Measurements from ENCODE around the gene SCUBE3. TPM values are rescaled to one million over a fixed set of nuclear protein-coding genes. Genes with fewer than 3 reads are reported as not detected.

The SCUBE3 gene
- total RNA-seq, 1 experiment from 2014 or later = 0.05 TPM

DNA sequence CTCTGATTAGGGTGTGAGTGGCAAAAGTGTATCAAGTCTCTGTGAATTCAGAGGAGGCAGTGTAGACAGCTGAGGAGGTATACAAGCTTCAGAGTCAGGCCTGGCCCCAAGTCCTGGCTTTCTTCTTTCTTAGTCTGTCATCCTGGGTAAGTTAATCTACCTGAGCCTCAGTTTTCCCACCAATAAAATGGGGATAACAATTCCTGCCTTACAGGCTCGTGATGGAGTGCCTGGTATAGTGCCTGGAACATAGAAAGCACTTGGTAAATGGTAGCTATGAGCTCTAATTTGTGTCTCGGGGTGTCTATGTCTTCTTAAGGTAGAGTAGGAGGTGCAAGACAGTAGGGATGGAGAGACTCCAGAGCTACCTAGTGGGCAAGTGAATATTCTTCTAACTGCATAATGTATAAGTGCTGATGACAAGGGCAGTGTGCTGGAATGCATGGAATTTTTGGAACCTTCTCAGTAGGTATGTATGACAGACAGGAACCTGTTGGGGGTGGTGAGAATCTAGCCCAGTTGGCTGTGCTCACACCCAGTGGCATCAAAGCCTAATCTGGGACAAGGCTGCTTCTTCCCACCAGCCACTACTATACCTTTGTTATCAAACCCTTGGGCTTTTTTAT is 4.0 kb upstream of the SCUBE3 start:
- TF ChIP-seq YY1 (IDR thresholded peaks at IDR 0.05; ENCODE audit: extremely low read depth, insufficient replicate concordance, low read depth, low read length) = no peak
- TF ChIP-seq TCF7L2 (IDR thresholded peaks at IDR 0.05; ENCODE audit: borderline replicate concordance, extremely low read depth, insufficient read depth, insufficient read length) = no peak
- TF ChIP-seq, protein P1, sequence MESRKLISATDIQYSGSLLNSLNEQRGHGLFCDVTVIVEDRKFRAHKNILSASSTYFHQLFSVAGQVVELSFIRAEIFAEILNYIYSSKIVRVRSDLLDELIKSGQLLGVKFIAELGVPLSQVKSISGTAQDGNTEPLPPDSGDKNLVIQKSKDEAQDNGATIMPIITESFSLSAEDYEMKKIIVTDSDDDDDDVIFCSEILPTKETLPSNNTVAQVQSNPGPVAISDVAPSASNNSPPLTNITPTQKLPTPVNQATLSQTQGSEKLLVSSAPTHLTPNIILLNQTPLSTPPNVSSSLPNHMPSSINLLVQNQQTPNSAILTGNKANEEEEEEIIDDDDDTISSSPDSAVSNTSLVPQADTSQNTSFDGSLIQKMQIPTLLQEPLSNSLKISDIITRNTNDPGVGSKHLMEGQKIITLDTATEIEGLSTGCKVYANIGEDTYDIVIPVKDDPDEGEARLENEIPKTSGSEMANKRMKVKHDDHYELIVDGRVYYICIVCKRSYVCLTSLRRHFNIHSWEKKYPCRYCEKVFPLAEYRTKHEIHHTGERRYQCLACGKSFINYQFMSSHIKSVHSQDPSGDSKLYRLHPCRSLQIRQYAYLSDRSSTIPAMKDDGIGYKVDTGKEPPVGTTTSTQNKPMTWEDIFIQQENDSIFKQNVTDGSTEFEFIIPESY (IDR thresholded peaks at IDR 0.05; ENCODE audit: extremely low read depth, insufficient replicate concordance, low read length) = no peak
- TF ChIP-seq, protein P2, sequence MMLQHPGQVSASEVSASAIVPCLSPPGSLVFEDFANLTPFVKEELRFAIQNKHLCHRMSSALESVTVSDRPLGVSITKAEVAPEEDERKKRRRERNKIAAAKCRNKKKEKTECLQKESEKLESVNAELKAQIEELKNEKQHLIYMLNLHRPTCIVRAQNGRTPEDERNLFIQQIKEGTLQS (IDR thresholded peaks at IDR 0.05) = no peak
- no peak for TF ChIP-seq SIN3A (IDR thresholded peaks at IDR 0.05; ENCODE audit: low read depth)
- TF ChIP-seq EGR1 (IDR thresholded peaks at IDR 0.05; ENCODE audit: low read depth) = no peak
- TF ChIP-seq, protein P3, sequence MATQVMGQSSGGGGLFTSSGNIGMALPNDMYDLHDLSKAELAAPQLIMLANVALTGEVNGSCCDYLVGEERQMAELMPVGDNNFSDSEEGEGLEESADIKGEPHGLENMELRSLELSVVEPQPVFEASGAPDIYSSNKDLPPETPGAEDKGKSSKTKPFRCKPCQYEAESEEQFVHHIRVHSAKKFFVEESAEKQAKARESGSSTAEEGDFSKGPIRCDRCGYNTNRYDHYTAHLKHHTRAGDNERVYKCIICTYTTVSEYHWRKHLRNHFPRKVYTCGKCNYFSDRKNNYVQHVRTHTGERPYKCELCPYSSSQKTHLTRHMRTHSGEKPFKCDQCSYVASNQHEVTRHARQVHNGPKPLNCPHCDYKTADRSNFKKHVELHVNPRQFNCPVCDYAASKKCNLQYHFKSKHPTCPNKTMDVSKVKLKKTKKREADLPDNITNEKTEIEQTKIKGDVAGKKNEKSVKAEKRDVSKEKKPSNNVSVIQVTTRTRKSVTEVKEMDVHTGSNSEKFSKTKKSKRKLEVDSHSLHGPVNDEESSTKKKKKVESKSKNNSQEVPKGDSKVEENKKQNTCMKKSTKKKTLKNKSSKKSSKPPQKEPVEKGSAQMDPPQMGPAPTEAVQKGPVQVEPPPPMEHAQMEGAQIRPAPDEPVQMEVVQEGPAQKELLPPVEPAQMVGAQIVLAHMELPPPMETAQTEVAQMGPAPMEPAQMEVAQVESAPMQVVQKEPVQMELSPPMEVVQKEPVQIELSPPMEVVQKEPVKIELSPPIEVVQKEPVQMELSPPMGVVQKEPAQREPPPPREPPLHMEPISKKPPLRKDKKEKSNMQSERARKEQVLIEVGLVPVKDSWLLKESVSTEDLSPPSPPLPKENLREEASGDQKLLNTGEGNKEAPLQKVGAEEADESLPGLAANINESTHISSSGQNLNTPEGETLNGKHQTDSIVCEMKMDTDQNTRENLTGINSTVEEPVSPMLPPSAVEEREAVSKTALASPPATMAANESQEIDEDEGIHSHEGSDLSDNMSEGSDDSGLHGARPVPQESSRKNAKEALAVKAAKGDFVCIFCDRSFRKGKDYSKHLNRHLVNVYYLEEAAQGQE (IDR thresholded peaks at IDR 0.05; ENCODE audit: low read depth) = no peak
- no peak for TF ChIP-seq EZH2 (IDR thresholded peaks at IDR 0.05)
- TF ChIP-seq CBX3 (IDR thresholded peaks at IDR 0.05; ENCODE audit: low read depth) = no peak
- TF ChIP-seq, protein P4, sequence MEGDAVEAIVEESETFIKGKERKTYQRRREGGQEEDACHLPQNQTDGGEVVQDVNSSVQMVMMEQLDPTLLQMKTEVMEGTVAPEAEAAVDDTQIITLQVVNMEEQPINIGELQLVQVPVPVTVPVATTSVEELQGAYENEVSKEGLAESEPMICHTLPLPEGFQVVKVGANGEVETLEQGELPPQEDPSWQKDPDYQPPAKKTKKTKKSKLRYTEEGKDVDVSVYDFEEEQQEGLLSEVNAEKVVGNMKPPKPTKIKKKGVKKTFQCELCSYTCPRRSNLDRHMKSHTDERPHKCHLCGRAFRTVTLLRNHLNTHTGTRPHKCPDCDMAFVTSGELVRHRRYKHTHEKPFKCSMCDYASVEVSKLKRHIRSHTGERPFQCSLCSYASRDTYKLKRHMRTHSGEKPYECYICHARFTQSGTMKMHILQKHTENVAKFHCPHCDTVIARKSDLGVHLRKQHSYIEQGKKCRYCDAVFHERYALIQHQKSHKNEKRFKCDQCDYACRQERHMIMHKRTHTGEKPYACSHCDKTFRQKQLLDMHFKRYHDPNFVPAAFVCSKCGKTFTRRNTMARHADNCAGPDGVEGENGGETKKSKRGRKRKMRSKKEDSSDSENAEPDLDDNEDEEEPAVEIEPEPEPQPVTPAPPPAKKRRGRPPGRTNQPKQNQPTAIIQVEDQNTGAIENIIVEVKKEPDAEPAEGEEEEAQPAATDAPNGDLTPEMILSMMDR (IDR thresholded peaks at IDR 0.05 in 2 of 3, conservative IDR thresholded peaks at IDR 0.05 in 1 of 3; ENCODE audit: borderline replicate concordance in 1 of 3, insufficient read depth in 1 of 3, low read depth in 2 of 3, low read length in 2 of 3) = no peak
- TF ChIP-seq FOSL1 (IDR thresholded peaks at IDR 0.05; ENCODE audit: low read depth) = no peak
- H3K4me3 ChIP-seq (replicated peaks in 1 of 2; ENCODE audit: low read depth in 1 of 2, low read length in 2 of 2) = no peak overlapping the region
- no peak overlapping the region for H3K27ac ChIP-seq (ENCODE audit: low read depth, low read length)
- ATAC-seq (no peak), DNase-seq (ENCODE audit: low read depth, low spot score) (no peak)
- ChIA-PET RAD21 (ENCODE audit: low non-redundant PET in 1 of 2, low total read pairs in 2 of 2, uncharacterized antibody in 2 of 2, unreplicated experiment in 2 of 2) (no interaction called here), POLR2A (no interaction called here), CTCF (no interaction called here)
- BruUV-seq (replicated peaks) = no TSS peak
- H3K4me1 ChIP-seq (ENCODE audit: control insufficient read depth in 1 of 2, insufficient read depth in 2 of 2, low read length in 2 of 2) = peaks cover 0 to 3% of the 10 kb centered on the region in 2 experiments; a peak in 1 of 4 replicates
- H3K27me3 ChIP-seq (ENCODE audit: insufficient read depth, low read length) = peaks cover 31% of the 10 kb centered on the region; the same call in 1 of the 2 replicates
- no peak overlapping the region for H3K4me2 ChIP-seq (ENCODE audit: low read length)
- intact Hi-C loops (cut with micrococcal nuclease) = no loop called here
- H4K20me1 ChIP-seq (ENCODE audit: insufficient read depth) = no peaks in the 10 kb centered on the region
- H3K9me3 ChIP-seq (ENCODE audit: control insufficient read depth in 1 of 2, insufficient read depth in 1 of 2, low read depth in 1 of 2, low read length in 2 of 2) = no peaks in the 10 kb centered on the region
- H2AFZ ChIP-seq (ENCODE audit: low read depth, low read length, poor library complexity, severe bottlenecking) = no peak overlapping the region
- H3K9ac ChIP-seq (ENCODE audit: low read length) = no peak overlapping the region
- H3K36me3 ChIP-seq (ENCODE audit: control insufficient read depth in 1 of 2, insufficient read depth in 2 of 2, low read length in 2 of 2) = no peaks in the 10 kb centered on the region
- H3K9me2 ChIP-seq (ENCODE audit: insufficient read depth) = no peaks in the 10 kb centered on the region
- no peaks in the 10 kb centered on the region for H3K79me2 ChIP-seq (ENCODE audit: insufficient read depth, low read length)

All from HCT116 (cell line).